Measurements from ENCODE around the gene SLCO4A1.
A peak's percentile ranks its signal among the peaks of the same experiment; 100 is the strongest.

SLCO4A1 gene

GRCh38 chr20:62696989-62697388, 54.7 kb downstream of the SLCO4A1 start:
- no peak overlapping the region for H3K4me3 ChIP-seq (ENCODE audit: low read length)
- no peak overlapping the region for H3K27ac ChIP-seq (ENCODE audit: low read depth, low read length)
- H3K36me3 ChIP-seq (ENCODE audit: control insufficient read depth, insufficient read depth, low read length), result no peaks in the 10 kb centered on the region
- peaks cover 2% of the 10 kb centered on the region for H3K27me3 ChIP-seq (ENCODE audit: control insufficient read depth, insufficient read depth, low read length)
- H3K4me1 ChIP-seq (ENCODE audit: control insufficient read depth, insufficient read depth, low read length), result no peaks in the 10 kb centered on the region
- no peak overlapping the region for H3K9ac ChIP-seq (ENCODE audit: low read length)

DNA sequence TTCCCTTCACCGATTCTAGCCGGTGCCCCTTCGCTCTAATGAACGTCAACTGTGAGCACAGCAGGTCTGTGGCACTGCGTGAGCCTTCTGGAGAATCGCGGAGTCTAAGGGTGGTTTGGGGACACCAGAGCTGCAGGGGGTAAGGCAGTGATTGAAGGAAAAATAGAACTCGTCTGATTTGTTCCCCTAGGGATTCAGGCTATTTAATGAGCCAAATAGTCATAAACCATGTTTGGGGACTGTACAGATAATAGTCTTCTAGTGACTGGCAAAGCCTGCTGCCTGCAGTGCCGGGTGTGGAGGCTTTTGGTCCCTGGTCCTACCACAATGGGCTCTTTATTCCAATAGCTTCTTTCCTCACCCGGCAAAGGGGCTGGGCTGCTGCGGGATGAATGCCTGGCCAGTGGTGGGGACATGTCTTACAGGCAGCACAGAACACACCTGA, 55.2 kb downstream of the SLCO4A1 start:
- Histone ChIP-seq H3K9ac (ENCODE audit: low read length) (no peak overlapping the region), H3K27ac (ENCODE audit: low read depth, low read length) (no peak overlapping the region), H3K27me3 (ENCODE audit: control insufficient read depth, insufficient read depth, low read length) (peaks cover 2% of the 10 kb centered on the region), H3K4me1 (ENCODE audit: control insufficient read depth, insufficient read depth, low read length) (no peaks in the 10 kb centered on the region), H3K36me3 (ENCODE audit: control insufficient read depth, insufficient read depth, low read length) (no peaks in the 10 kb centered on the region), H3K4me3 (ENCODE audit: low read length) (no peak overlapping the region)

DNA sequence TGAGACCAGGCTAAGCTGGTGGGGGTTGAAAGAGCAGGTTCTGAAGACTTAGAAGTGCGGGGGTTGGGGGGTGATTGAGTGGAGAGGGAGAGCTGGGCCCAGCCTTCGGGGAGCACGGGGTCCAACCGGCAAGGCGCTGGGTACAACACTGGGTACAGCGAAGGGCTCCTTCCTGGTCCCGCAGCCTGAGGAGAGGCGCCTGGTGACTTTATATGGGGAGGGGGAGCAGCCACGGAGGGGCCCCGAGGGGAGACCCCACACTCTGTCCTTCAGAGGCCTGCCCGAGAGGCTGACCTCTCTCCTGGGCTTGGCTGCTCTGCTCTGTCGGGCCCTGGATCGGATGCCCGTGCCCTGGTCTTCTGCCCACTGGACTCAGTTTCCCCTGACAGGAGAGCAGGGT, 55.9 kb downstream of the SLCO4A1 start:
- Histone ChIP-seq H3K4me1 (ENCODE audit: control insufficient read depth, insufficient read depth, low read length) (peaks cover 1% of the 10 kb centered on the region), H3K9ac (ENCODE audit: low read length) (no peak overlapping the region), H3K36me3 (ENCODE audit: control insufficient read depth, insufficient read depth, low read length) (no peaks in the 10 kb centered on the region), H3K27me3 (ENCODE audit: control insufficient read depth, insufficient read depth, low read length) (peaks cover 2% of the 10 kb centered on the region), H3K4me3 (ENCODE audit: low read length) (no peak overlapping the region), H3K27ac (ENCODE audit: low read depth, low read length) (no peak overlapping the region)

GRCh38 chr20:62699296-62699695, 57.0 kb downstream of the SLCO4A1 start:
- Histone ChIP-seq H3K9ac (ENCODE audit: low read length) (no peak overlapping the region), H3K4me3 (ENCODE audit: low read length) (no peak overlapping the region), H3K36me3 (ENCODE audit: control insufficient read depth, insufficient read depth, low read length) (no peaks in the 10 kb centered on the region), H3K27me3 (ENCODE audit: control insufficient read depth, insufficient read depth, low read length) (no peaks in the 10 kb centered on the region), H3K27ac (ENCODE audit: low read depth, low read length) (no peak overlapping the region), H3K4me1 (ENCODE audit: control insufficient read depth, insufficient read depth, low read length) (peaks cover 12% of the 10 kb centered on the region)

- no peak overlapping the region for H3K27ac ChIP-seq (ENCODE audit: low read depth, low read length)
- H3K27me3 ChIP-seq (ENCODE audit: control insufficient read depth, insufficient read depth, low read length), result no peaks in the 10 kb centered on the region
- peaks cover 16% of the 10 kb centered on the region for H3K4me1 ChIP-seq (ENCODE audit: control insufficient read depth, insufficient read depth, low read length)
- H3K36me3 ChIP-seq (ENCODE audit: control insufficient read depth, insufficient read depth, low read length), result no peaks in the 10 kb centered on the region
- no peak overlapping the region for H3K9ac ChIP-seq (ENCODE audit: low read length)
- H3K4me3 ChIP-seq (ENCODE audit: low read length), result no peak overlapping the region
These were observed 57.4 kb downstream of the SLCO4A1 start for GRCh38 chr20:62699741-62700140.

DNA sequence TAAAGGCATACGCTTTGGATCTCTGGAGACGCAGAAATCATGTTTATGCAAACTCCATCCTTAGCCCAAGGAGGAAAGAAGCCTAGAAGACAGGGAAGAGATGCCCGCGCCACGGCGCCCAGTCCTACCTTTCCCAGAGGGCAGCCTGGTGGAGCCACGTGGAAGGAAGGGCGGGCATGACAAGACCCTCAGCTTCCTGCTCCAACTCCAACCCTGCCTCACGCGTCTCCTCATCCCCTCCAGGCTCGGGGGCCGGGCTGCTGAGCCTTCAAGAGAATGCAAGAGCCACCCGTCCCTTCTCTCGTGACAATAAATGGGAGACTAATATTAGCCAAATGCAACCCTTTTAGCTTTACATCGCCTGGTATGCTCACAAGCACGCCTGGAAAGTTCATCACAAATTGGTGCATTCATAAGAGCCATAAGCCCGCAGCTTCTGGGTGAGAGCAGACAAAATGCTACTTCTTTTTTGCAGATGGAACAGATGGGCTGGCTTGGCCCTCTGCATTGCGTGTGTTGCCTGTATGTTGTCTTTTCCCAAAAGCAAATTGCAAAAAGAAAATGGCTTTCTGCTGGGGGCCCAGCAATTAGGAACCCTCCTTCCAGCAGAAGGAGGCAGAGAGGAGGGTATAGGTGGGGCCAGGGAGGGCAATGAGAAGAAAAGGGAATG, 58.1 kb downstream of the SLCO4A1 start:
- Histone ChIP-seq H3K4me3 (ENCODE audit: low read length) (no peak overlapping the region), H3K4me1 (ENCODE audit: control insufficient read depth, insufficient read depth, low read length) (peaks cover 18% of the 10 kb centered on the region), H3K9ac (ENCODE audit: low read length) (no peak overlapping the region), H3K27ac (ENCODE audit: low read depth, low read length) (no peak overlapping the region), H3K36me3 (ENCODE audit: control insufficient read depth, insufficient read depth, low read length) (no peaks in the 10 kb centered on the region), H3K27me3 (ENCODE audit: control insufficient read depth, insufficient read depth, low read length) (no peaks in the 10 kb centered on the region)

DNA sequence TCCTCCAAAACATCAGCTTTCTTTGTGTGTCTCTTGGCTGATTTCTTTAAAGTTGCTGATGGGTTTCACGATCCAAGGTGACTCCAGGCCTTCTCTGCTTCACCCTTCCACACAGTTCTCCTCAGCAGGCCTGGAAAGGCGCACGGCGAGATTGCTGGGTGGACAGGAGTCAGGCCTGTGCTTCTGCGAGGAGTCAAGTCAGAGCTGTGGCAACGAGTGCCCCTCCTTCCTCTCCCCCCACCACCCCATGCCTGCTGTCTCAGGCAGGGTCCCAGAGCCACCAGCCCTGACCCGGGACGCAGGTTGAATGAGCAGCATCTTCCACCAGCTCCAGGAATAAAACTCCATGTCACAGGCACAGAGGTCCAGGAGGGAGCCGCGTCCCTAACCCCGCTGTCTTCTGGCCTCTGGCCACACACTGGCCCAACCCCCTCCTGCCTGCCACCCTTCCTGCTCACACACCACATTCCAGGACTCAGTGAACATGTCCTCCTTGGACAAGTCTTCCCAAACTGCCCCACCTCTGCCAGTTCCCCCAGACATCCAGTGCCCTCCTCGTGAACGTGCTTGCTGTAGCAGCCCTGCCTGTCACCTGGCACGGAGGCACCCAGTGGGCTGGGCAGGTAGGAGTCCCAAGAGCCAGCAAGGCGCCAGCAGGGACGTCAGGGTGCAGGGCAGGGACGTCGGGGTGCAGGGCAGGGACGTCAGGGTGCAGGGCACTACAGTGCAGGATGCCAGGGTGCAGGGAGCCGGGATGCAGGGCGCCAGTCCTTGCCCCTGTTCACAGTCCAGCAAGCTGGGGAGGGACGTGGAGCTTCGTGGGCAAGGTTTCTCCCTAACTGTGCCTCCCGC, 59.1 kb downstream of the SLCO4A1 start:
- Histone ChIP-seq H3K36me3 (ENCODE audit: control insufficient read depth, insufficient read depth, low read length) (no peaks in the 10 kb centered on the region), H3K27me3 (ENCODE audit: control insufficient read depth, insufficient read depth, low read length) (no peaks in the 10 kb centered on the region), H3K27ac (ENCODE audit: low read depth, low read length) (no peak overlapping the region), H3K4me1 (ENCODE audit: control insufficient read depth, insufficient read depth, low read length) (peaks cover 18% of the 10 kb centered on the region), H3K9ac (ENCODE audit: low read length) (no peak overlapping the region), H3K4me3 (ENCODE audit: low read length) (no peak overlapping the region)

GRCh38 chr20:62702013-62702300, 59.7 kb downstream of the SLCO4A1 start:
- Histone ChIP-seq H3K9ac (ENCODE audit: low read length) (no peak overlapping the region), H3K36me3 (ENCODE audit: control insufficient read depth, insufficient read depth, low read length) (no peaks in the 10 kb centered on the region), H3K27me3 (ENCODE audit: control insufficient read depth, insufficient read depth, low read length) (no peaks in the 10 kb centered on the region), H3K4me3 (ENCODE audit: low read length) (no peak overlapping the region), H3K27ac (ENCODE audit: low read depth, low read length) (no peak overlapping the region), H3K4me1 (ENCODE audit: control insufficient read depth, insufficient read depth, low read length) (peaks cover 18% of the 10 kb centered on the region)

- H3K27me3 ChIP-seq (ENCODE audit: control insufficient read depth, insufficient read depth, low read length), result no peaks in the 10 kb centered on the region
- peaks cover 18% of the 10 kb centered on the region for H3K4me1 ChIP-seq (ENCODE audit: control insufficient read depth, insufficient read depth, low read length)
- no peaks in the 10 kb centered on the region for H3K36me3 ChIP-seq (ENCODE audit: control insufficient read depth, insufficient read depth, low read length)
- H3K9ac ChIP-seq (ENCODE audit: low read length), result no peak overlapping the region
- H3K4me3 ChIP-seq (ENCODE audit: low read length), result no peak overlapping the region
- peak overlapping the region; percentile 75 for H3K27ac ChIP-seq (ENCODE audit: low read depth, low read length)
These were observed 60.9 kb downstream of the SLCO4A1 start for GRCh38 chr20:62702895-62703852.

DNA sequence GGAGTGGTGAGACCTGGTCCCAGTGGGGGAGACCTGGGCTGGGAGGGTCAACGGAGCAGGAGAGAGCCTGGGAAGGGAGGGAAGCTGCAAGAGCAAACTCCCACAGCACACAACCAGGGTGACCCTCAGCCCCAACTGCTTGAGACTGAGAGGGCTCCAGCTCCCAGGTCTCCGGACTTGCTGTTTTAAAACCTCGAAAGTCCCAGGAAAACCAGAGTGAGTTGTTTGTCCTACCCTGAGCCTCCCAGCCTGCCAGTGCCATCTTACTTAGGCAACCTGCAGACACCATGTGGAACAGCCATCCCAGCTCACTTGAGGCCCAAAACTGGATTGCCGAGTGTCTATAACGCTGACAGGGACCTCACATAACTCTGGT, 61.5 kb downstream of the SLCO4A1 start:
- Histone ChIP-seq H3K4me1 (ENCODE audit: control insufficient read depth, insufficient read depth, low read length) (peaks cover 18% of the 10 kb centered on the region), H3K36me3 (ENCODE audit: control insufficient read depth, insufficient read depth, low read length) (no peaks in the 10 kb centered on the region), H3K9ac (ENCODE audit: low read length) (no peak overlapping the region), H3K27ac (ENCODE audit: low read depth, low read length) (peak overlapping the region; percentile 75), H3K4me3 (ENCODE audit: low read length) (no peak overlapping the region), H3K27me3 (ENCODE audit: control insufficient read depth, insufficient read depth, low read length) (no peaks in the 10 kb centered on the region)

DNA sequence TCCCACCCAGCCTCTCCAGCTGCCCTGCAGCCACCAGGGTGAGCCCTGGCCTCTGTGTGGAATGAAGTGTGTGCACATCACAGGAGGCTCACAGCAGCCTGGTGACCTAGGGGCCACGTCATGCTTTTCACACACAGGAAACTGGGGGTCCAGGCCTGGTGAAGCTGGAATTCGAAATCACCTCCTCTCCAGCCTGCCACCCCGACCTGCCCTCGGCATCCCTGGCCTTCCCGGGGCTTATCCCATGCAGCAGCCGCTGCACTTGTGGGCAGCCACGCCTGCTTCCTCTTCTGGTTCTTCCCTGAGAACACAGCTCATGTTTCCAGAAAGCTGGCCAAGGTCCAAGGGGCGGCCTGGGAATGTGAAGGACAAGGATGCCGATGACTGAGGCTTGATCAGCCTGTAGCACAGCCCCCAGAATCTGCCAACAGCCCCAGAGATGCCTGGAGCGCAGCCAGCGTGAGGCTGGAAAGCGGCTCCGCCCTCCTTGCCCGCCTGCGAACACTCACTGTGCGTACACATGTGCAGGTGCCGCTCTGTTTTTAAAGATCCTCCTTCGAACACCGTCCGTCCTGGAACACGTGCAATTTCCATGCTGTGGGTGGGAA, 62.1 kb downstream of the SLCO4A1 start:
- no peaks in the 10 kb centered on the region for H3K36me3 ChIP-seq (ENCODE audit: control insufficient read depth, insufficient read depth, low read length)
- H3K9ac ChIP-seq (ENCODE audit: low read length), result no peak overlapping the region
- H3K4me3 ChIP-seq (ENCODE audit: low read length), result no peak overlapping the region
- peaks cover 1% of the 10 kb centered on the region for H3K27me3 ChIP-seq (ENCODE audit: control insufficient read depth, insufficient read depth, low read length)
- H3K27ac ChIP-seq (ENCODE audit: low read depth, low read length), result peak overlapping the region; percentile 75
- peaks cover 18% of the 10 kb centered on the region for H3K4me1 ChIP-seq (ENCODE audit: control insufficient read depth, insufficient read depth, low read length)

DNA sequence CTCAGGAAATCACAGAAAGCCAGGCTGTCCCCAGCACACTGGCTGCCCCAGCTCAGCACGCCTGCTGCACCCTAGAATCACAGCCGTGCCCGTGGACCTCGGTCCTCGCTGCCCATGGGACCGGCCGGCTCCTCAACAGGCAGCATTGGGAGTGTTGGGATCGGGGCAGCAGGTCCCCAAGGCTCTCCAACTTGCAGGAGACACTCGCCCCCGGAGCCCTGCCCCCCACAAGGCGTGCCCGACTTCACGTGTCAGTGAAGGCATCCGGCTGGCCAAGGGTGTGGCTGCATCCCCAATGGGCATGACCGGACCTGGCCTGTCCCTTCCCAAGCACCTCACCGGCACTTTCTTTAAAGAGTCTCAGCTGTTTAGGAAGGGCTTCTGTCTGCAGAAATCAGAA, 63.3 kb downstream of the SLCO4A1 start:
- H3K27ac ChIP-seq (ENCODE audit: low read depth, low read length), result no peak overlapping the region

More for the DNA sequence above, 63.3 kb downstream of the SLCO4A1 start:
- H3K4me3 ChIP-seq (ENCODE audit: low read length), result no peak overlapping the region
- no peak overlapping the region for H3K9ac ChIP-seq (ENCODE audit: low read length)
- peaks cover 6% of the 10 kb centered on the region for H3K27me3 ChIP-seq (ENCODE audit: control insufficient read depth, insufficient read depth, low read length)
- H3K36me3 ChIP-seq (ENCODE audit: control insufficient read depth, insufficient read depth, low read length), result no peaks in the 10 kb centered on the region
- peaks cover 23% of the 10 kb centered on the region for H3K4me1 ChIP-seq (ENCODE audit: control insufficient read depth, insufficient read depth, low read length)
